Calu3 (cell line): ENCODE results near the gene NAPSA. TPM values are rescaled to one million over a fixed set of nuclear protein-coding genes. Genes with fewer than 3 reads are reported as not detected.

ENCODE experiments used
- BruUV-seq: library from RNA; stranded (reverse); fragments of 400-500 nt; replicated peaks from 2 replicates; lab custom pipeline; 2021; lab: Mats Ljungman, UMichigan
- CTCF ChIA-PET: fragments of 300-600 bp; sonication (Branson Sonifier 250); formaldehyde crosslinking; loops from one replicate; lab custom pipeline; 2022; ENCODE audit warnings: antibody characterized with exemption; lab: Charles Lee
- DNase-seq: peaks from one replicate; pipeline ENCODE4 v3.0.0; 2022
- H3K27ac Mint-ChIP-seq: one replicate; pipeline ENCODE4 v1.8.0; 2022; ENCODE audit warnings: mixed read lengths; ENCODE audit not compliant: unreplicated experiment
- H3K27me3 Mint-ChIP-seq: one replicate; pipeline ENCODE4 v1.8.0; 2022; ENCODE audit warnings: mixed read lengths; ENCODE audit not compliant: unreplicated experiment
- H3K36me3 Mint-ChIP-seq: one replicate; pipeline ENCODE4 v1.8.0; 2022; ENCODE audit warnings: mild to moderate bottlenecking, moderate library complexity, mixed read lengths; ENCODE audit not compliant: insufficient read depth, unreplicated experiment
- H3K4me1 Mint-ChIP-seq: one replicate; pipeline ENCODE4 v1.8.0; 2022; ENCODE audit warnings: mild to moderate bottlenecking, low read depth, mixed read lengths; ENCODE audit not compliant: unreplicated experiment
- H3K4me3 Mint-ChIP-seq: one replicate; pipeline ENCODE4 v1.8.0; 2022; ENCODE audit warnings: mild to moderate bottlenecking, low read depth, moderate library complexity, mixed read lengths; ENCODE audit not compliant: unreplicated experiment
- H3K9me3 Mint-ChIP-seq: one replicate; pipeline ENCODE4 v1.8.0; 2022; ENCODE audit warnings: low read depth, mixed read lengths; ENCODE audit not compliant: unreplicated experiment
- CTCF ChIP-seq: fragments of 200-600 bp; IDR thresholded peaks from one replicate; pipeline ENCODE4 v1.8.0; 2022; ENCODE audit warnings: antibody characterized with exemption; ENCODE audit not compliant: unreplicated experiment
- intact Hi-C: fragments of 100-400 bp; cut with micrococcal nuclease; formaldehyde crosslinking; loops from one replicate; pipeline ENCODE4 v1.10.0; 2022; ENCODE audit not compliant: unreplicated experiment
- total RNA-seq: library from RNA; stranded (reverse); gene quantifications from 2 replicates; pipeline ENCODE4 v1.2.3, GENCODE V29; 2022

NAPSA gene
- total RNA-seq, 1 experiment from 2014 or later, result 1.9 TPM

- no peak for DNase-seq
- Mint-ChIP-seq H3K27me3 (peaks cover 70% of the 10 kb centered on the region), H3K27ac (peak overlapping the region; percentile 37), H3K36me3 (peaks cover 60% of the 10 kb centered on the region), H3K9me3 (peaks cover 5% of the 10 kb centered on the region), H3K4me1 (peaks cover 59% of the 10 kb centered on the region), H3K4me3 (peak overlapping the region; percentile 60)
- CTCF ChIA-PET, result interaction anchor here (0.5 to 1.2 kb wide), 16 partner anchors 10 to 1201 kb away, joined by 3 to 9 read pairs (median 4); no protein-coding TSS in a partner anchor
- no TSS peak for BruUV-seq
- intact Hi-C loops, result no loop called here
- TF ChIP-seq CTCF, result no peak
Measured at GRCh38 chr19:50328873-50329145, 36.6 kb downstream of the NAPSA start.

- TF ChIP-seq CTCF, result no peak
- CTCF ChIA-PET, result interaction anchor here (0.6 to 1.2 kb wide), 15 partner anchors 26 to 1201 kb away, joined by 3 to 7 read pairs (median 4); no protein-coding TSS in a partner anchor
- BruUV-seq, result no TSS peak
- Mint-ChIP-seq H3K36me3 (peaks cover 55% of the 10 kb centered on the region), H3K27ac (no peak overlapping the region), H3K27me3 (peaks cover 69% of the 10 kb centered on the region), H3K4me1 (peaks cover 54% of the 10 kb centered on the region), H3K9me3 (peaks cover 5% of the 10 kb centered on the region), H3K4me3 (peak overlapping the region; percentile 60)
- DNase-seq, result peak; percentile 50
- intact Hi-C loops, result no loop called here
Measured at GRCh38 chr19:50328224-50328872, 37.1 kb downstream of the NAPSA start.

DNA sequence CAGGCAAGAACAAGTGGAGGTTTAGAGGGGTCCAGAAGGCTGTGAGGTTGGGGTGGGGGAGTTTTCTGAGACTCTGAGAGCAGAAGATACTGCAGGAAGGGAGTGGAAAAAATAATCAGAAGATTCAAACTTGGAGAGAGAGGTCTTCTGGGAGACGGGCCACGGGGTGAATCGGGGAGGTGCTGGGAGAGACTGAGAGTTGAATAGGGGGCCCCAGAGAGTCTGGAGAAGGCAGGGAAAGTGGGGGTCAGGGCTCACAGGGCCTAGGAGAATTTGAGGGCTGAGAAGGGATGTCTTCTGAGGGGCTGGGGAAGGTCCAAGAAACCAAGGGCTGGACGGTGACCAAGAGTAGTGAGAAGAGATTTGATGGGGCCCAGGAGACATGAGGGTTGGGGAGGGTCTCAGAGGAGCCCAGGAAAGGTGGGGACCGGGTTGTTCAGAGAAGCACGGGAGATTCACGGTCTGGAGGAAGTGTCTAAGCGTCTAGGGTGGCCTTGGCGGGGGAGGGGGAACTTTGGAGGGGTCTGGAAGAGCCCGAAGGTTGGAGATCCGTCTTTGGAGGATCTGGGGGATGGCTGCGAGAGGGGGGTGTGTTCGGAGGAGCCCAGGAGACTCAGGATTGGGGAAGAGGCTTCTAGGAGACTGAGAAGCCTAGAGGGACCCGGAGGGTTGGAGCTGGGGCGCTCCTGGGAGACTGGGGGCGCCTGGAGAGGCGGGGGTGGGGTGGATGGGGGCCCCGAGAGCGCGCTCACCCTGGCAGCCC lies 37.8 kb downstream of the NAPSA start:
- no peak for DNase-seq
- CTCF ChIA-PET, result interaction anchor here (0.6 to 1.2 kb wide), 4 partner anchors 30 to 163 kb away, joined by 3 to 4 read pairs (median 4); no protein-coding TSS in a partner anchor
- TSS peak; percentile 40 for BruUV-seq
- TF ChIP-seq CTCF, result no peak
- Mint-ChIP-seq H3K4me1 (peaks cover 47% of the 10 kb centered on the region), H3K27ac (peak overlapping the region; percentile 11), H3K27me3 (peaks cover 62% of the 10 kb centered on the region), H3K4me3 (peak overlapping the region; percentile 42), H3K36me3 (peaks cover 48% of the 10 kb centered on the region), H3K9me3 (peaks cover 5% of the 10 kb centered on the region)
- intact Hi-C loops, result no loop called here

DNA sequence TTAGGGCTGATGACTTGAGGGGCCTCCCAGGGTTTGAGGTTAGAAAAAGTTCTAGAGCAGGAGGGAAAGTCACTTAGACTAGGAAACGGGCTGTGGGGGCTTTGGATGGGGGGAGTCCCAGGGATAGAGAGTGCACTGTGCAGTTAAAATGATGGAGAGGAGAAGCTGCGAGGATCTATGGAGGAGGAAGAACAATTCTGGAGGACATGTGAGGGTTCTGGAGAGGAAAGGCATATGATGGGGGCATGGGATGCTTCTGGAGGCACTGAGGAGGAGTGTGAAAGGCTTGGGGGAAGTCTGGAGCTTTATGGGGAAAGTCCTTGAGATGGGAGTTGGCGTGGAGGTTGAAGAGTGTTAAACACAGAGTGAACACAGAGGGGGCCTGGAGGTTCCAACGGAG lies 38.4 kb downstream of the NAPSA start:
- no TSS peak for BruUV-seq
- Mint-ChIP-seq H3K27me3 (peaks cover 55% of the 10 kb centered on the region), H3K27ac (peak overlapping the region; percentile 11), H3K36me3 (peaks cover 42% of the 10 kb centered on the region), H3K4me3 (peak overlapping the region; percentile 42), H3K4me1 (peaks cover 41% of the 10 kb centered on the region), H3K9me3 (peaks cover 5% of the 10 kb centered on the region)
- DNase-seq, result no peak
- intact Hi-C loops, result no loop called here
- TF ChIP-seq CTCF, result no peak
- CTCF ChIA-PET, result no interaction called here
